SK-N-SH (cell line): ENCODE results near the gene DRAP1. TPM values are rescaled to one million over a fixed set of nuclear protein-coding genes. Genes with fewer than 3 reads are reported as not detected.

ENCODE experiments used
- CTCF ChIA-PET: fragments of 300-600, 350-600 bp; formaldehyde crosslinking; extraction: SDS; loops from one replicate; lab custom pipeline; 2021; lab: Yijun Ruan, JAX
- POLR2A ChIA-PET: fragments of 350-600 bp; sonication (Branson Sonifier 250); formaldehyde crosslinking; extraction: SDS; loops from one replicate; lab custom pipeline; 2020; ENCODE audit warnings: antibody characterized with exemption, inconsistent platforms; lab: Yijun Ruan, JAX
- DNase-seq: peaks from one replicate; pipeline ENCODE4 v3.0.0; 2012
- H2AFZ ChIP-seq: fragments of 200-600 bp; sonication (generic); 2 replicates; pipeline ENCODE4 v1.8.1; 2016; ENCODE audit warnings: antibody characterized with exemption, mild to moderate bottlenecking, low read depth
- H3F3A ChIP-seq: fragments of 200-600 bp; sonication (generic); replicated peaks from 2 replicates; pipeline ENCODE3; 2016; ENCODE audit warnings: antibody characterized with exemption, mild to moderate bottlenecking; ENCODE audit not compliant: insufficient read depth
- H3K27ac ChIP-seq, 2 experiments: fragments of 200-500 bp in 1 of 2; fragments of 200-600 bp in 1 of 2; sonication (Bioruptor generic) in 1 of 2; sonication (generic), shearing (Covaris generic) in 1 of 2; 2 replicates each; pipeline versions ENCODE4 v1.5.1 to v1.6.1; 2014 to 2016; ENCODE audit warnings: low read depth in 2 of 2, inconsistent platforms in 1 of 2, low read length in 1 of 2, mild to moderate bottlenecking in 1 of 2, mixed read lengths in 1 of 2
- H3K27me3 ChIP-seq: fragments of 200-600 bp; sonication (generic), shearing (Covaris generic); 2 replicates; pipeline ENCODE4 v1.6.1; 2016; ENCODE audit warnings: mixed run types; ENCODE audit not compliant: insufficient read depth
- H3K36me3 ChIP-seq, 2 experiments: fragments of 200-500 bp in 1 of 2; fragments of 200-600 bp in 1 of 2; sonication (Bioruptor generic) in 1 of 2; sonication (generic) in 1 of 2; replicated peaks in 1 of 2; 2 replicates each; pipeline versions ENCODE3 to v1.5.1; 2014 to 2016; ENCODE audit warnings: low read length in 1 of 2, mild to moderate bottlenecking in 1 of 2; ENCODE audit not compliant: insufficient read depth in 2 of 2, control insufficient read depth in 1 of 2
- H3K4me1 ChIP-seq, 2 experiments: fragments of 200-500 bp in 1 of 2; fragments of 200-600 bp in 1 of 2; sonication (Bioruptor generic) in 1 of 2; sonication (generic), shearing (Covaris generic) in 1 of 2; 2 replicates each; pipeline versions ENCODE4 v1.5.1 to v1.6.1; 2014 to 2016; ENCODE audit warnings: low read depth in 1 of 2, low read length in 1 of 2, mixed run types in 1 of 2; ENCODE audit not compliant: insufficient read depth in 2 of 2, control insufficient read depth in 1 of 2
- H3K4me2 ChIP-seq: fragments of 200-600 bp; sonication (generic), shearing (Covaris generic); 2 replicates; pipeline ENCODE4 v1.6.1; 2017; ENCODE audit warnings: mixed run types
- H3K4me3 ChIP-seq, 2 experiments: fragments of 200-500 bp in 1 of 2; fragments of 200-600 bp in 1 of 2; sonication (Bioruptor generic) in 1 of 2; sonication (generic), shearing (Covaris generic) in 1 of 2; 2 replicates each; pipeline versions ENCODE4 v1.5.1 to v1.8.1; 2014 to 2016; ENCODE audit warnings: low read depth in 2 of 2, inconsistent platforms in 1 of 2, low read length in 1 of 2, mild to moderate bottlenecking in 1 of 2, mixed read lengths in 1 of 2, moderate library complexity in 1 of 2
- H3K79me2 ChIP-seq: fragments of 200-600 bp; sonication (generic); 2 replicates; pipeline ENCODE4 v1.8.1; 2017; ENCODE audit warnings: mild to moderate bottlenecking; ENCODE audit not compliant: insufficient read depth
- H3K9ac ChIP-seq: fragments of 200-600 bp; sonication (generic); 2 replicates; pipeline ENCODE4 v1.6.1; 2017; ENCODE audit warnings: mixed run types
- H3K9me2 ChIP-seq: fragments of 200-600 bp; sonication (generic); 2 replicates; pipeline ENCODE4 v1.6.1; 2017; ENCODE audit warnings: mixed run types
- H3K9me3 ChIP-seq: fragments of 200-600 bp; sonication (generic); 2 replicates; pipeline ENCODE4 v1.6.1; 2017; ENCODE audit warnings: mixed run types, mild to moderate bottlenecking, moderate library complexity
- H4K20me1 ChIP-seq: fragments of 200-600 bp; sonication (generic); 2 replicates; pipeline ENCODE4 v1.6.1; 2017; ENCODE audit warnings: mild to moderate bottlenecking, mixed run types; ENCODE audit not compliant: insufficient read depth
- EP300 ChIP-seq, 2 experiments: IDR thresholded peaks; 2 replicates each; pipeline versions ENCODE4 v1.4.0 to v1.6.1; 2012; ENCODE audit warnings: borderline replicate concordance in 1 of 2, low read depth in 1 of 2, low read length in 1 of 2
- EZH2phosphoT487 ChIP-seq: fragments of 200-600 bp; sonication (generic); IDR thresholded peaks from 2 replicates; pipeline ENCODE4 v1.6.1; 2017; ENCODE audit warnings: low read depth, mixed run types, mild to moderate bottlenecking, antibody characterized with exemption, moderate library complexity, borderline replicate concordance
- FOSL2 ChIP-seq: IDR thresholded peaks from 2 replicates; pipeline ENCODE4 v1.4.0; 2012; ENCODE audit warnings: low read depth, mild to moderate bottlenecking, moderate library complexity, borderline replicate concordance
- FOXJ3 ChIP-seq: sonication (generic); formaldehyde crosslinking; IDR thresholded peaks from 2 replicates; pipeline ENCODE4 v1.5.1; 2020; ENCODE audit warnings: mild to moderate bottlenecking, missing genetic modification reagents
- FOXM1 ChIP-seq: IDR thresholded peaks from 2 replicates; pipeline ENCODE4 v1.4.0; 2012; ENCODE audit warnings: low read depth, mild to moderate bottlenecking
- GABPA ChIP-seq: IDR thresholded peaks from 2 replicates; pipeline ENCODE4 v1.4.0; 2012; ENCODE audit warnings: low read depth, mild to moderate bottlenecking
- GATA2 ChIP-seq: sonication (generic); formaldehyde crosslinking; IDR thresholded peaks from 2 replicates; pipeline ENCODE4 v1.5.0; 2020; ENCODE audit warnings: mild to moderate bottlenecking, missing genetic modification reagents
- MEF2A ChIP-seq: IDR thresholded peaks from 2 replicates; pipeline ENCODE4 v1.4.0; 2012; ENCODE audit warnings: low read depth, borderline replicate concordance
- MXI1 ChIP-seq: IDR thresholded peaks from 2 replicates; pipeline ENCODE4 v1.6.1; 2012; ENCODE audit warnings: mild to moderate bottlenecking, low read depth, low read length, improper control_type of control experiment
- NFIC ChIP-seq: IDR thresholded peaks from 2 replicates; pipeline ENCODE4 v1.4.0; 2012; ENCODE audit warnings: borderline replicate concordance
- PBX3 ChIP-seq: IDR thresholded peaks from 2 replicates; pipeline ENCODE4; 2012
- POLR2AphosphoS5 ChIP-seq: IDR thresholded peaks from 2 replicates; pipeline ENCODE4 v1.6.1; 2012; ENCODE audit warnings: low read depth, low read length
- RAD21 ChIP-seq: IDR thresholded peaks from 2 replicates; pipeline ENCODE4 v1.6.1; 2012; ENCODE audit warnings: mild to moderate bottlenecking, low read length
- RFX5 ChIP-seq: IDR thresholded peaks from 2 replicates; pipeline ENCODE4 v1.6.1; 2012; ENCODE audit warnings: mild to moderate bottlenecking, improper control_type of control experiment, low read length
- RXRA ChIP-seq: IDR thresholded peaks from 2 replicates; pipeline ENCODE4 v1.4.0; 2012; ENCODE audit warnings: low read depth, mild to moderate bottlenecking, borderline replicate concordance
- SIN3A ChIP-seq: IDR thresholded peaks from 2 replicates; pipeline ENCODE4 v1.6.1; 2012; ENCODE audit warnings: low read depth, mild to moderate bottlenecking, low read length, moderate library complexity, borderline replicate concordance
- SMC3 ChIP-seq: IDR thresholded peaks from 2 replicates; pipeline ENCODE4 v1.6.1; 2012; ENCODE audit warnings: low read depth, low read length, improper control_type of control experiment
- TEAD4 ChIP-seq: IDR thresholded peaks from 2 replicates; pipeline ENCODE4 v1.4.0; 2012; ENCODE audit warnings: mild to moderate bottlenecking, borderline replicate concordance; ENCODE audit not compliant: insufficient read depth
- YY1 ChIP-seq: IDR thresholded peaks from 2 replicates; pipeline ENCODE4 v1.4.0; 2012; ENCODE audit warnings: low read depth, mild to moderate bottlenecking
- WGBS: methylation state at CpG from one replicate; pipeline ENCODE4 v1.1.6; 2017; ENCODE audit warnings: low lambda C conversion rate; 5-methylcytosine and 5-hydroxymethylcytosine counted together
- polyA plus RNA-seq, 3 experiments: library from polyadenylated mRNA; depleted of rRNA; stranded (reverse); fragments of >200 nt; gene quantifications; 2 replicates each; pipeline ENCODE4 v1.2.3, GENCODE V29; 2012
- TF ChIP-seq, protein P1 (sequence below): IDR thresholded peaks from 2 replicates; pipeline ENCODE4 v1.4.0; 2012; ENCODE audit warnings: low read depth, borderline replicate concordance
- TF ChIP-seq, protein P2 (sequence below): fragments of 200-600 bp; sonication (generic); IDR thresholded peaks from 2 replicates; pipeline ENCODE4 v1.6.1; 2017; ENCODE audit warnings: antibody characterized with exemption, mild to moderate bottlenecking, moderate library complexity

Gene DRAP1
- polyA plus RNA-seq, 1 of the 3 experiments (the other 2 are of a cell fraction), result 464 TPM

GRCh38 chr11:65932558-65932919, 13.3 kb downstream of the DRAP1 start:
- H3K9me3 ChIP-seq, result no peaks in the 10 kb centered on the region
- no peak overlapping the region for H3K4me2 ChIP-seq
- peaks cover 0 to 3% of the 10 kb centered on the region in 2 experiments; a peak in 1 of 4 replicates for H3K4me1 ChIP-seq
- H3K9me2 ChIP-seq, result no peaks in the 10 kb centered on the region
- DNase-seq, result no peak
- WGBS, result 68% methylated on average over 9 of the region's 9 CpGs
- peaks cover 0 to 2% of the 10 kb centered on the region in 2 experiments for H3K36me3 ChIP-seq
- ChIA-PET POLR2A (no interaction called here), CTCF (interaction anchor here (1.0 to 4.0 kb wide), 4 partner anchors 11 to 48 kb away, joined by 3 to 22 read pairs (median 6); partner anchors contain the start of genes CCDC85B and FIBP)
- H3K79me2 ChIP-seq, result no peaks in the 10 kb centered on the region
- peaks cover 9% of the 10 kb centered on the region for H3F3A ChIP-seq
- H4K20me1 ChIP-seq, result no peaks in the 10 kb centered on the region
- TF ChIP-seq RFX5, result no peak
- TF ChIP-seq FOSL2, result no peak
- no peak for TF ChIP-seq SIN3A
- TF ChIP-seq, protein P1, sequence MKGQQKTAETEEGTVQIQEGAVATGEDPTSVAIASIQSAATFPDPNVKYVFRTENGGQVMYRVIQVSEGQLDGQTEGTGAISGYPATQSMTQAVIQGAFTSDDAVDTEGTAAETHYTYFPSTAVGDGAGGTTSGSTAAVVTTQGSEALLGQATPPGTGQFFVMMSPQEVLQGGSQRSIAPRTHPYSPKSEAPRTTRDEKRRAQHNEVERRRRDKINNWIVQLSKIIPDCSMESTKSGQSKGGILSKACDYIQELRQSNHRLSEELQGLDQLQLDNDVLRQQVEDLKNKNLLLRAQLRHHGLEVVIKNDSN, result peak; percentile 70
- no peak for TF ChIP-seq FOXJ3 (CRISPR knock-in tag)
- no peak for TF ChIP-seq NFIC
- TF ChIP-seq SMC3, result no peak
- TF ChIP-seq PBX3, result no peak
- TF ChIP-seq YY1, result no peak
- no peak overlapping the region for H3K4me3 ChIP-seq
- H3K9ac ChIP-seq, result no peak overlapping the region
- H2AFZ ChIP-seq, result peak overlapping the region; percentile 57; the same call in 1 of the 2 replicates
- no peaks in the 10 kb centered on the region for H3K27me3 ChIP-seq
- no peak overlapping the region for H3K27ac ChIP-seq

DNA sequence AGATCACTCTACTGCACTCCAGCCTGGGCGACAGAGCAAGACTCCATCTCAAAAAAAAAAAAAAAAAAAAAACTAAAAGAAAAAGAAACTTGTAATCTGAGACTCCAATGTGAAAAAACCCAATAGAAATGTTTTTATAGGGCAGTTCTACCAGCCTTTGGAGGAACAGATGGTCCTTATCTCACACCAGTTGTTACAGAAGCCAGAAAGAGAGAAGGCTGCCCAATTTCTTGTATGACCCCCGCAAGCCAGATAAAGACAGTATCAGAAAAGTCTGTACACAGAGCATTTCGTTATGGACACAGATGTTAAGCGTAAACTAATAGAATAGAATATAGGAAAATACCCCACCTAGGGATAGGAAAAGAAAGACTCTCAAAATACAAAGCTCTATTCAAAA, 14.8 kb downstream of the DRAP1 start:
- H3K27ac ChIP-seq, result no peak overlapping the region
- no peaks in the 10 kb centered on the region for H3K9me3 ChIP-seq
- 0 out of 2 replicates have a peak overlapping the region, but pooled peaks have one; percentile 29 for H2AFZ ChIP-seq
- H3K9me2 ChIP-seq, result no peaks in the 10 kb centered on the region
- WGBS, result 81% methylated on average over 4 of the region's 4 CpGs
- no peaks in the 10 kb centered on the region for H4K20me1 ChIP-seq
- no peak overlapping the region for H3K4me2 ChIP-seq
- no peak overlapping the region for H3K9ac ChIP-seq
- POLR2A ChIA-PET, result no interaction called here
- H3K4me3 ChIP-seq, result no peak overlapping the region
- CTCF ChIA-PET, result interaction anchor here (4.0 kb wide), 1 partner anchor 12 kb away, joined by 22 read pairs; no protein-coding TSS in a partner anchor
- H3K36me3 ChIP-seq, result no peaks in the 10 kb centered on the region
- peaks cover 4% of the 10 kb centered on the region for H3F3A ChIP-seq
- H3K4me1 ChIP-seq, result peaks cover 0 to 3% of the 10 kb centered on the region in 2 experiments; a peak in 1 of 4 replicates
- no peaks in the 10 kb centered on the region for H3K27me3 ChIP-seq
- no peaks in the 10 kb centered on the region for H3K79me2 ChIP-seq
- no peak for DNase-seq
- TF ChIP-seq RXRA (no peak), RAD21 (no peak), RFX5 (no peak), FOXM1 (no peak), TEAD4 (no peak), POLR2AphosphoS5 (no peak), EZH2phosphoT487 (no peak), PBX3 (no peak), GABPA (no peak), GATA2 (CRISPR knock-in tag) (no peak), MXI1 (no peak), MEF2A (no peak), FOSL2 (no peak), EP300 (IDR thresholded peaks at IDR 0.05; ENCODE audit: borderline replicate concordance in 1 of 2, low read depth in 1 of 2, low read length in 1 of 2) (no peak)
- TF ChIP-seq, protein P1, result no peak
- TF ChIP-seq, protein P2, sequence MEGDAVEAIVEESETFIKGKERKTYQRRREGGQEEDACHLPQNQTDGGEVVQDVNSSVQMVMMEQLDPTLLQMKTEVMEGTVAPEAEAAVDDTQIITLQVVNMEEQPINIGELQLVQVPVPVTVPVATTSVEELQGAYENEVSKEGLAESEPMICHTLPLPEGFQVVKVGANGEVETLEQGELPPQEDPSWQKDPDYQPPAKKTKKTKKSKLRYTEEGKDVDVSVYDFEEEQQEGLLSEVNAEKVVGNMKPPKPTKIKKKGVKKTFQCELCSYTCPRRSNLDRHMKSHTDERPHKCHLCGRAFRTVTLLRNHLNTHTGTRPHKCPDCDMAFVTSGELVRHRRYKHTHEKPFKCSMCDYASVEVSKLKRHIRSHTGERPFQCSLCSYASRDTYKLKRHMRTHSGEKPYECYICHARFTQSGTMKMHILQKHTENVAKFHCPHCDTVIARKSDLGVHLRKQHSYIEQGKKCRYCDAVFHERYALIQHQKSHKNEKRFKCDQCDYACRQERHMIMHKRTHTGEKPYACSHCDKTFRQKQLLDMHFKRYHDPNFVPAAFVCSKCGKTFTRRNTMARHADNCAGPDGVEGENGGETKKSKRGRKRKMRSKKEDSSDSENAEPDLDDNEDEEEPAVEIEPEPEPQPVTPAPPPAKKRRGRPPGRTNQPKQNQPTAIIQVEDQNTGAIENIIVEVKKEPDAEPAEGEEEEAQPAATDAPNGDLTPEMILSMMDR, result no peak
